A673 (cell line): ENCODE results near the gene RASA2.

Experiments used
- CTCF ChIP-seq: fragments of 300-800, 200-600 bp; sonication (generic); conservative IDR thresholded peaks from 2 replicates; pipeline ENCODE4 v1.5.1; 2017; ENCODE audit warnings: low read depth, mild to moderate bottlenecking, antibody characterized with exemption, low read length, moderate library complexity, mixed read lengths
- EZH2 ChIP-seq: fragments of 200-600 bp; sonication (generic); IDR thresholded peaks from 2 replicates; pipeline ENCODE4 v1.6.1; 2017; ENCODE audit warnings: borderline replicate concordance, low read depth, mild to moderate bottlenecking, mixed read lengths, antibody characterized with exemption, low read length; ENCODE audit not compliant: poor library complexity, severe bottlenecking

GRCh38 chr3:141459008-141459407 lies 27.8 kb upstream of the RASA2 start:
- TF ChIP-seq CTCF, result no peak
- no peak for TF ChIP-seq EZH2
